CD1c-positive myeloid dendritic cell (primary cell): ENCODE data around the gene TTC28.

Experiments used
- DNase-seq: peaks from one replicate; pipeline ENCODE4 v3.0.0-alpha.2; 2016; ENCODE audit errors: extremely low spot score

The TTC28 gene

DNA sequence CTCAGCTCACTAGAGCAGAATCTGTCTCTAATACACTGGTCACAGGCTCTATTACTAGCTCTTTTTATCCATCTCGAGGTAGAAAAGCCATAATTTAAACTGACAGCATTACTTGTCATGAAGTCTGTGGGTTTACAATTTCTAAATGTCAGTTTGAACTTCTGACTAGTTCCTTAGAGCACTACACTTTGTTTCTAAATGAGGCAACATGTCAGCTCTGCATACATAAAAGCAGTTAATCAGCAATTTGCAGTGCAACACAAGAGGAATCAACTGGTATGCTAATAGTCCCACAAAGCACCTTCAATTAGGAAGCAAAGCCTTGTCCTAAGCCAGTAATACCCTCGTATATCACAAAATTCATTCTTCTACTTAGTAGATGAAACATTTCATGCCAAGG, 321.3 kb downstream of the TTC28 start:
- no peak for DNase-seq

DNA sequence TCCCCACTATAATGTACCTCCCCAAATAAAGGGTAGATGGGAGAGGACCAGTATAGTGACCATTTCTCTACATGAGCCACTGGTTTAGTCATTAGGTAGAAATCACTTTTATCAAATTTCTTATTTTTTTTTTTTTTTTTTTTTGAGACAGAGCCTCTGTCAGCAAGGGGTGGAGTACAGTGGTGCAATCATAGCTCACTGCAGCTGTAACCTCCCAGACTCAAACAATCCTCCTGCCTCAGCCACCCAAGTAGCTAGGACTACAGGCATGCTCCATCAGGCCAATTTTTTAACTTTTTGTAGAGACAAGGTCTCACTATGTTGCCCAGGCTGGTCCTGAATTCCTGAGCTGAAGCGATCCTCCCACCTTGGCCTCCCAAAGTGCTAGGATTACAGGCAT, 322.4 kb downstream of the TTC28 start:
- DNase-seq = no peak

DNA sequence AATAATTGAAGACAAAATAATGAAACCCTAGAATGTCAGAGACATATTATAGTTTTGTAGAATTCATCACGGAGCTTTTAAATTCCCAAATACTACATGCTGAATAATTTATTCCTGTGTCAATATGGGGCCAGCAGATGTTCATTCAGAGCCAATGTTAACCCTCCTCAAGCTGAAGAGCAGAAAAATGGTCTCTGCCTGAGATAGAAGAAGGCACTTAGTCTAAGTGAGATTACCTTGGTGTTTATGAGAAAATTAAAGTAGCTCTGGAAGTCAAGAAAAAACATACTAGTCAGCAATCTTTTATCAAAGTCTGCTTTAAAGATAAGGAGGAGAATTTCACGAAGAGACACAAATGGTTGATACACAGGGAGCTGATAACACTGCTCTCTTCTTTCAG, 328.2 kb downstream of the TTC28 start:
- no peak for DNase-seq

- no peak for DNase-seq
Measured at GRCh38 chr22:28348613-28349609, 330.7 kb downstream of the TTC28 start.

GRCh38 chr22:28346308-28346707, 333.3 kb downstream of the TTC28 start:
- no peak for DNase-seq

GRCh38 chr22:28344918-28345703, 334.5 kb downstream of the TTC28 start:
- DNase-seq = no peak

DNA sequence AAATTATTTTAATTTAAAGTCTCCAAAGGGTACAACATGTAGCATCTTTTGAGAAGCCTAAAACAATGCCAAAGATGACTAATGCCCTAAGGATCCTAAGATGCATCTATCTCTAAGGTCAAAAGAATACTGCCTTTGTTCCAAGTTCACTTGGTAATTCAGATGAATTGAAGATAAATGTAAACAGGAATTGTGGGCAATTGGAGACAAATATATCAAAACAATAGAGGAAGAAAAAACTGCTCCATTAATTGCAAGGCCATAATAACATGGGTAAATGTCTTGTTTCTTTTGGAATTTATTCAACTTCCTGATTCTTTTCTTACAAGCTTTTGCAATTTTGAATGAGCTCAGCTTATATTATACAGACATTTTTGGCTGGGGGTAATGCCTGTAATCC, 338.6 kb downstream of the TTC28 start:
- no peak for DNase-seq

DNA sequence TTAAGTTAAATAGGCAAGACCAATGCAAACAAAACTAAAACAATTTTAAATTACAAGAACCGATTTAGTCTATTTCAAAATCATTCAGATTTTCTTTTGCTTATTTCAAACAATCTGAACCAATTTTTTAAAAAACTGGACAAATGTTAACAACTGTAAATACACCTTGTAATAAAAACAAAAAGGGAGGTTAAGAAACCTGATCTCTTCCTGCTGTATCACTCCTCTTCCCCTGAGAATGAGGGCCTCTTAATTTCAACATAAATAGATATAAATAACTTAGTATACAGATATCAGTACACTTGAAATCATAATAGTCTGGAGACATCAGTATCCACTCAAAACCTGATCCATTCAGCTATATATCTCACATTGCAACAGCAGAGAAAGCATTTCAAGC, 346.6 kb downstream of the TTC28 start:
- no peak for DNase-seq

DNA sequence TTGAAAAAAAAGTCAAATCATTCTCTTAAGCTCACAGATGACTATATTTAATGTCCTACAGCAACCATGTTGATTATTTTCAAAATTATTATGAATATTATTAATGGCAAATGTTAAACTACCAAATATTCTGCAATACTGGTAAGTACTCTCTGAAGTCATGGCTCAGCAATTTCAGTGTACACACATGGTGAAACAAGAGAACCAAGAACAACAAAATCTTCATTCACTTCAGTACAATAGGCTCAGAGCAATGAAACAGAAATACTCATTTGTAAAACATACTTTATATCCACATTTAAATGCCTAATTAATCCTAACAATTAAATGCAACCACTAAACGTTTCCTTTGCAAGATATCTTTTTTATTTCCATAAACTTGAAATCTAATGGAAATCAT, 347.2 kb downstream of the TTC28 start:
- no peak for DNase-seq

- no peak for DNase-seq
Measured at GRCh38 chr22:28331695-28332094, 347.9 kb downstream of the TTC28 start.

- no peak for DNase-seq
Measured at GRCh38 chr22:28329186-28330073, 350.2 kb downstream of the TTC28 start.

- no peak for DNase-seq
Measured at GRCh38 chr22:28328756-28329155, 350.9 kb downstream of the TTC28 start.

DNA sequence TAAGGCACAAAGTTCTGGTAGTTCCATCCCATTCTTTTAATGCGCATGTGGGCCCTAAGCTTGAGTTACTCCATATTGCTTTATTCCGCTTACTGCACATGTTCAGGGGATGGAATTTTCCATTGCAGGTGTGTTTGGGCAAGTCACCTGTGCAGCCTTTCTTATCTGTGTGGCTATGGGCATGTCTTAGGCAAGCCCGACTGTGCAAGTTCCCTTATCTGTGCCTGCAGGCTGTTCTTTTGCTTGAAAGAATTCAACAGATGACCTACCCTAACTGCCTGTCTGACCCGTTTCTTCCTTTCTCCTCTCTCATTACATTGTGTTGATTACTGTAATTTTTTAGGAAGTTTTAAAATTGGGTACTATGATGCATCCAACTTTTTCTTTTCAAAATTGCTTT, 363.6 kb downstream of the TTC28 start:
- DNase-seq = no peak

DNA sequence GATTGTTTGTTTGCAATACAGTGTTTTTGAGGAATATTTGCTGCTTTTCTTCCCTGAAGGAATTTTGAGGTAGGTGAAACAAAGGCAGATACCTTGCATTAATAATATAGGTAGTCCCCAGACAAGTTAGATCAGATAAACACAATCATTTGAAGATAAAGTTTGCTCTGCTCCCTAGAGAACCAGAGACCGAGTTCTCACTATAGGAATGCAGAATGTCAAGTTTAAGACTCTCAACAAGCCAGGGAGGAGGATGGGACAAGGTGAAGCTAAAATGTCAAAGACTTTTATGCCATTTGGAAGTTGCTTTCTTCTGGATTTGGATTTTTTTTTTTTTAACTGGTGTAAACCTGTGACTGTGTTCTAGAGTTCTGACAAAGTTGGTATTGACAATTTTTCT, 364.7 kb downstream of the TTC28 start:
- no peak for DNase-seq

GRCh38 chr22:28310299-28310698, 369.3 kb downstream of the TTC28 start:
- no peak for DNase-seq

- DNase-seq = no peak
Measured at GRCh38 chr22:28299753-28300152, 379.9 kb downstream of the TTC28 start.

DNA sequence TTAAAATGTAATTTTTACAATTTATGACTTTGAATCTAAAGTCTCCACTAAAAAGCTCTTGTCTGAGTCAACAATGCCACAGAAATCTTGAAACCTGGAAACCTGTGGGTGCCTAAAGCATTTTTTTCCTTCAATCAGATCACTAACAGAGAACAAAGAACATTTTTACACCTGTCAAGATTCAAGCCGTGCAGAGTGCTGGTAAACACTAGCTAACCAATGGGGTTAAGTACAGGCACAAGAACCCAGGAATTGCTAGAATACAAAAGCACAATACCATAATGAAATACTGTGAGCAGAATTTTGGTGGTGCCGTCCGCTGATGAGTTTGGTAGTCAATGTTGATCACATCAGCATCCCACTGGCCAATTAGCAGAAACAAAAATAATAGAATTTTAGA, 380.3 kb downstream of the TTC28 start:
- no peak for DNase-seq

DNA sequence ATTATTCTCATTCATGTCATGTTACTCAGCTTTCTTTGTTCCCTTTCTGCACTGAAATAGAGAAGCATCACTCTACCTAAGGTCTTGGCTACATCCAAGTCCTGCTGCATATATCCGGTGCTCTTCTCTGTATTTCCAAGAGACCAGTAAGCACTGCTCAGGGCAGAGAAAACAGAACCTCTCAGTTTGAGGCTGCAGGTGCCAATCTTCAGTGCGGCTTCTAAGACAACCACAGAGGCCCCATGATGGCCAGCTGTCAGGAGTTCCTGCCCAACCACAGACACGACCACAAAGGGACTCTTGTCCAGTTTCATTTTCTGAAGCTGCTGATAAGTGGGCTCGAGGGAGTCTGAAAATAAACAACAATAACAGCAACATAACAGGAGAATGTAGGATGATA, 382.1 kb downstream of the TTC28 start:
- no peak for DNase-seq

DNA sequence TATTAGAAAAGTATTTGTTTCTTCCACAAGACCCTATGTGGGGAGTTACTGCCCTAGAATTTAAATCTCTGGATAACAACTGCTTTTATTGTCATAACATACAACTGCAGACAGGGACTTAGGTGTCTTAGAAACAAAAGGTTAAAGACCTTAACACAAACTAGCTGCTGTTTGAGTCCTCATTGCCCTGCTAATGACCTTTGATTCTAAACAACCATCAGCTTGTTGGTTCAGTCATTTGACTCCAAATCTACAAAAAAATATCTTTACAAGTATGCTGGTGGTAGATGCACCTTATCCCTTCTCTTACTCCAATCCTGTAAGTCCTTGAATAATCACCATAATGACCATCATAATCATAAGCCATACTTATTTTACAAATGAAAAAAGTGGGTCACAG, 383.2 kb downstream of the TTC28 start:
- DNase-seq = no peak

DNA sequence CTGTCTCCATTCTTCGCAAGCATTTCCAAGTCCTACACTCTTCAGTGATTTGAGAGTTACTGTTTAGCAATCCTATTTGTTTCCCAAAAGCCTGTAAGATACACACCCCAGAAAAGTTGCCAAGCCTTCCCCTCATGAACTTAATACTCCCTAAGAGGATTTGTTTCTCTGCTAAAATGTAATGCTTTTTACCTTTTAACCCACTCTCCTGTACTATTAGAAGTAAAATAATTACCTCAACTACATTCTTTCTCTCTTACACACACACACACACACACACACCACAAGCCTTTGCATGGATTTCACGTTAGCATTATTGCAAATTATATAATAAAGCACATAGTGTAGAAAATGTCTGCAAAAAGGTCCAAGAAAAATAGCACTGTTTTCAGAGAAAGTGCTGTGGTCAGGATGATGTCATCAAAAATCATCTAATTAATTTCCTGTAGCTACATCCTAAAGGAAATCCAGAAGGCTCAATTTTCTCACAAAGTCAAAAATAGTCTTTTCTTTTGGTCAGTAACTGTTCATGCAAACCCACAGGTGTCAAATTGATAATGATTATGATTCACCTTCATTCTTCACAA, 396.5 kb downstream of the TTC28 start:
- DNase-seq = no peak

- no peak for DNase-seq
Measured at GRCh38 chr22:28282405-28283067, 397.1 kb downstream of the TTC28 start.
